GM12892 (cell line): ENCODE results near the gene GNAT3.

ENCODE experiments used
- POLR2A ChIP-seq: IDR thresholded peaks from 2 replicates; pipeline ENCODE4 v1.6.1; 2011; ENCODE audit warnings: low read depth, low read length, control low read depth
- POLR2AphosphoS5 ChIP-seq: IDR thresholded peaks from 2 replicates; pipeline ENCODE4 v1.6.1; 2011; ENCODE audit warnings: low read depth, low read length, control low read depth
- TAF1 ChIP-seq: IDR thresholded peaks from 2 replicates; pipeline ENCODE4 v1.6.1; 2011; ENCODE audit warnings: low read depth, mild to moderate bottlenecking, control low read depth, low read length, borderline replicate concordance

- TF ChIP-seq POLR2A: no peak
- TF ChIP-seq POLR2AphosphoS5: no peak
- TF ChIP-seq TAF1: no peak
Measured at GRCh38 chr7:80558116-80558515, 46.3 kb upstream of the GNAT3 start.
